Measurements from ENCODE around the gene CHMP1B.
"Not testable (repeated sequence)": the region's sequence is repeated elsewhere in the genome, so short reads cannot be mapped to it uniquely, and the experiment has no call there.

The CHMP1B gene

DNA sequence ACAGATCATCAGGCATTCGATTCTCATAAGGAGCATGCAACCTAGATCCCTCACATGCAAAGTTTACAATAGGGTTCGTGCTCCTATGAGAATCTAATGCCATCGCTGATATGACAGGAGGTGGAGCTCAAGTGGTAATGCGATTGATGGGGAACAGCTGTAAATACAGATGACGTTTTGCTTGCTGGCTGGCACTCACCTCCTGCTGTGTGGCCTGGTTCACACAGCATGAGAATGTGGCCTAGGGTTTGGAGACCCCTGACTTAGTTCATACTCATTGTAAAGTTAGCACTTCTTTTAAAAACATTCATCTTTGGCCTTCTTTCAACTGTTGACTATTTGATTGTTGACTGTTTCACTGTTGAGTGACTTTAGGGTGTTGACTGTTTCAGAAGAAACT, 8.7 kb upstream of the CHMP1B start:
- no peak for DNase-seq

DNA sequence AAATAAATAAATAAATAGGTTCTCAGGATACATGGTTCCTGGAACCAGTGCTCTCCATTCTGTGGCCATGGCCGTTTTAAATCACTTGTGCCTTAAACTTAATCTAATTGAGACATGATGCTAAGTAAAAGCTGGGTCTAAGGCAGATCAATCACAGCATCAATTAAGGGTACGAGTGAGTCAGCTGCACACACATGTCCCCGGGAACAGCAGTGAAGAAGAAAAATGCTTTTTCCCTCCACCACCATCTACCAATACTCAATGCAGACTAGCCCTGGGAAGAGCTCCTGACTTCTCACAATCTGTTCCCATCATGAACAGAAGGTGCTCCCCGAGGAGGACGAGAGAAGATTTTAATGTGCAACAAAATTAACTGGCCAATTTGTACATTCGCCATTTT, 6.8 kb upstream of the CHMP1B start:
- no peak for DNase-seq

DNA sequence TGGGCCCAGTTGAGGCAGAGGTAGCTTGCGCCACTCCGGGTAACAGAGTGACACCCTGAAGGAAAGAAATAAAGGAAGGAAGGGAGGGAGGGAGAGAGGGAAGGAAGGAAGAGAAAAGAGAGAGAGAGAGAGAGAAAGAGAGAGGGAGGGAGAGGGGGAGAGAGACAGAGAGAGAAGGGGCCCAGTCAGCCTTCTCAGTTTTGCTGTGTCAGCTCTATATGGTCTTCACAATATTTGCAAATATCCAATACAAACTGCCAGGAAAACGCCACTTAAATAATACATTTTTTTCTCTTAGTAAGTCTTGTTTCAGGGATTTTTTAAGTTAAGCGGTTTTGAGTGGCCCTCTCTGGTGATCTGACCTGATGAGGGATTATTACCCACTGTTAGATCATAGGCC, 5.6 kb upstream of the CHMP1B start:
- DNase-seq = no peak

DNA sequence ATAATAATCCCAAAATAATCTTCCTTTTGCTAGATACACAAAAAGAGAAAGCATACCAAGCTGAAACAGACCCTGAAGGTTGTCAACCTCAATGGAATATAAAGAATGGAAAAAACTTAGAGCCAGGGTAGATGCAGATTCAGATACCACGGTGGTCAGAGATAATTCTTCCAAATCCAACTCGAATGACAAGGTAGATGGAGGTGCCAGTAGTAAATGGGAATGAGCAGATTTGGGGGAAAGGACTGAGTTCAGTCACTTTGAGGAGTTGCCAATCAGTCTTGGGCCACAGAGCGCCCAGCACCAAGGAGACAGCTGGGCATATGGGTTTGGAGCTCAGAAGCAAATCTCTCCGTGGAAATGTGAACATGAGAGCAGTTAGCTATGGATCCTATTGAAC, 3.4 kb upstream of the CHMP1B start:
- DNase-seq = no peak

DNA sequence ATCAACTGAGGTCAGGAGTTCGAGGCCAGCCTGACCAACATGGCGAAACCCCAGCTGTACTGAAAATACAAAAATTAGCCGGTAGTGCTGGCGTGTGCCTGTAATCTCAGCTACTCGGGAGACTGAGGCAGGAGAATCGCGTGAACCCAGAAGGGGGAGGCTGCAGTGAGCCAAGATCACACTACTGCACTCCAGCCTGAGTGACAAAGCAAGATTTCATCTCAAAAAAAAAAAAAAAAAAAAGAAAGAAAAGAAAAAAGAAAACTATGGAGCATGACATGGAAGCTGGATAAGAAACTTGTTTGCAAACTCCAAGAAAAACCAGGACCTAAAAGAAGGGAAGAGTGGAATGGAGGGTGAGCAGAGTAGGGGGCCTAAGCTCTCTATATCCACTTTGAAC, 1.9 kb upstream of the CHMP1B start:
- DNase-seq = no peak

DNA sequence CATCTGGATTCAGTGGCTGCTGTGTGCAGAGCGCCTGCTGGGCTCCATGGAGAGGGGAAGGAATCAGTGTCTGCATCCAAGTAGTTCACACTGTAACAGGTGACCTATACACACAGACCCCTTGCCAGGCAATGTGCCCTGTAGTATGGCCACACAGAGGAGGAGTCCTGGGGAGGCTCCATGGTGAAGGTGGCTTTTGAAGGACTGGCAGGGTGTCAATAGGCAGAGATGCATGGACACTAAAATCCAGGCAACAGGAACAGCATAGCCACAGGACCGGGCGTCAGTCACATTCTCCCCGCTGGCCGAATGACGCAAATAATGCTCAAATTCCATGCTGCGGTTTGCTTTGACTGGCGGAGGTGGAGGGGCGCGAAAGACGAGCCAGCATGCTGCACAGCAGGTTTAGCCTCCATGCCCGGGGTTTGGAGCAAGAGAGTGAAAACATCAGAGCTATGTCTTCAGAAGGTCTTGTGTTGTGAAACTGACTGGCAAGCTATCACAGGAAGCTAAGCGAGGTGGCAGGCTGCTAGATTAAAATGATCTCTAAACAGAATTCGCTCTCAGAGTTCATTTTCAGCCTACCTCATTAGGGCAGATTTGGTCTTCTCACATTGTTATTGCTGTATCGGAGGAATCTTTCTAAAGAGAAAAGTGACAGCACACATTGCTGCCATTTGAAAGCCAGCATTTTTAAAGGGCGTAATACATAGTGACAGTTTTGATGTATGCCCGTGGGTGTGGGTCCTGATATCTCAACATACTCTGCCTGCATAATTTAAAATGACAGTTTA, 1.2 kb upstream of the CHMP1B start:
- peak; percentile 78 for DNase-seq

DNA sequence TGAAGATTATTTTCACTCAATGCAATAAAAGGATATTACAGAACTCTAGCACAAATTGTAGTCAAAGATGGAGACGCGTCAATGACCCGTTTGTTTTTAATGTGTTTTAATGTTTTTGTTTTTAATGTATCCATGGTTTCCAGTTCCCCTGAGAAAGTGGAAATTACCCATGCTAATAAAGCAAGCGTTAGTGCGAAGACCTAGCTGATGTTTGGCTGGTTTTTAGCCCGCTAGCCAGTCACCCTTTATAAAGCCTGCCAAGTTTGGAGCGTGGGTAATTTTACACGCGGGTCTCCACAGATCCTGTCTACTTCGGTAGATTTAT, 430 bp upstream of the CHMP1B start:
- DNase-seq = no peak

DNA sequence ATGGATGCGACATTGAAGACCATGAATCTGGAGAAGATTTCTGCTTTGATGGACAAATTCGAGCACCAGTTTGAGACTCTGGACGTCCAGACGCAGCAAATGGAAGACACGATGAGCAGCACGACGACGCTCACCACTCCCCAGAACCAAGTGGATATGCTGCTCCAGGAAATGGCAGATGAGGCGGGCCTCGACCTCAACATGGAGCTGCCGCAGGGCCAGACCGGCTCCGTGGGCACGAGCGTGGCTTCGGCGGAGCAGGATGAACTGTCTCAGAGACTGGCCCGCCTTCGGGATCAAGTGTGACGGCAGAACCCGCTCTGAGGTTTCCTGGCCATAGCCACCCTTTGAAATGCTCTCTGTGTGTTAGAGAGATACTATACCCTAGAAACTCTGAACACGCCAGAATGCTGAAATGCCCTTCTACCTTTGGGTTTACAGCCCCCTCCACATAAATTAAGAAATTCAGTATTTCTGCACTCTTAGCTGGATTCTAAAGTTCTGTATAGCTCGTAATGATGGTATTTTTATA, 659 bp downstream of the CHMP1B start:
- DNase-seq = peak; percentile 55

DNA sequence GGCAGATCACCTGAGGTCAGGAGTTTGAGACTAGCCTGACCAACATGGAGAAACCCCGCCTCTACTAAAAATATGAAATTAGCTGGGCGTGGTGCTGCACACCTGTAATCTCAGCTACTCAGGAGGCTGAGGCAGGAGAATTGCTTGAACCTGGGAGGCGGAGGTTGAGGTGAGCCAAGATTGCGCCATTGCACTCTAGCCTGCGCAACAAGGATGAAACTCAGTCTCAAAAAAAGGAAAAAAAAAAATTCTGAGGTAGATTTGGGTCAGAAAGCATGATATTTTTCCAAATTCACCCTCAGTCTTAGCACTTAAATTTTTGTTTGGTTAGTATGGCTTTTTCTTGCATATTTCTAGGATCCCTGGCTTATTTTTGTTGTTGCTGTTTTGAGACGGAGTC, 3.3 kb downstream of the CHMP1B start:
- not testable (repeated sequence) for DNase-seq

DNA sequence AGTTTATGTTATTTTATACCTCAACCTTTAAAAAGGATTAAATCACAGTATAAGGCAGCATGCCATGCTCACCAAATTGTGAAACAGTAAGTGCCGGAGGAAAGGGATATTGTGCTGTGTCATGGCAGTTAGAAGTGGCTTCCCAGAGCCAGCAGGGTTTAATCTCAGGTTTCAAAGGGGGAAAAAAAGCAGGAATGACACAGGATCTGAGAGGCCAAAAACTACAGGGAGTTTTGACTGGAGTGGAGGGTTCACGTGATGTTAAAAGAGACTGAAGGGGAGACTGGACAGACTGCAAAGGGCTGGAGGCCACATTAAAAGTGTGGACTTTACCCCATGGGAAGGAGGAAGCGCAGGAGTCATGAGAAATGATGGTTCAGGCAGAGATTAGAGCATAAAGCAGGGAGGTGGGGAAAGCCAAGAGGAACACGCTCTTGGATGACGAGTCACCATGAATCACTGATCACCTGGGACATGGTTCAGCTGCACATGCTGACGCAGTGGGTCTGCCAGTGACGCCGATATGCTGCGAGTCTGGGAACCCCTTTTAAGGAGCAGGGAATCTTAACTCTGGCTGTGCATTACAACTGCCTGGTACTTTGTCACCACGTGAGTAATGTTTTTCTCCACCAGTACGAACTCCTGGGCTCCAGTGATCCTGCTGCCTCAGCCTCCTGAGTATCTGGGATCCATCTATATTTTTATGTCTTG, 6.1 kb downstream of the CHMP1B start:
- peak; percentile 63 for DNase-seq

DNA sequence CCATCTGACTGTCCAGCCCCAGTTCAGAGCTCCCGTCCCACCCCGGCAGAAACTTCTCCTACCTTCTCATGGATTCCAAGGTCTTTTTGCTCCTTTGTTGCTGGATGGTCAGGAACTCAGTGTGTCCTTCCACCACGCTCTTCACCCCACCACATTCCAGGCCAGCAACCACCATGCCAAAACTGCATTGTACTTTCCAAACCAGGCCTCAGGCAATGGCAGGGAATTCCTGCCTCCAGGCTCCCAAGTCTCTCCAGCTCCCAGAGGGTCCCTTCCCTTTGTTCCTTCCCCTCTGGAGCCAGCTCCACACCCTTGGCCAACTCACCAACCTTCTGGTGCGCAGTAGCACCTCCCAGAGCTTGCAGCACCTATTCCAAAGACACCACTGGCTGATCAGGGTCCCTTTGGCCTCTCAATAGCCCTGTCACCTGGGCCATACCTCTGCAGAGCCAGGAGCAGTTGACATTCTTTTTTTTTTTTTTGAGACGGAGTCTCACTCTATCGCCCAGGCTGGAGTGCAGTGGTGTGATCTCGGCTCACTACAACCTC, 8.1 kb downstream of the CHMP1B start:
- DNase-seq = no peak

DNA sequence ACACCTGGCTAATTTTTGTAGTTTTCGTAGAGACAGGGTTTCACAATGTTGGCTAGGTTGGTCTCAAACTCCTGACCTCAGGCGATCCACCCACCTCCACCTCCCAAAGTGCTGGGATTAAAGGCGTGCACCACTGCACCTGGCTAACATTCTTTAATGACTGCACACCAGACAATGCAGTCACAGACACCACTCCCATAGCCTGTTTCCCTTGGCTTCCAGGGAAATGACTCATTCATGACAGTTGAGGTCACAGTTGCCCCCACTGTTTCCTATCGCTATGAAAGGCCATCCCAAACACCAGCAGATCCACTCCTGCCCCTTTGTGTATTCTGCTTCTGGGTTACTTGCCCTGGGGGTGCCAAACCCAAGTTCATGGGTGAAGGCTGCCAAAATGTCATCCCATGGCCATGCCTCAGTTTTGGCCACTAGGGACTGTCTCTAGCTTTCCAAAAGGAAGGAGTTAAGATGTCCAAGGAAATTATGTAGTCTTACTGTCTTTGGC, 8.7 kb downstream of the CHMP1B start:
- DNase-seq = no peak

DNA sequence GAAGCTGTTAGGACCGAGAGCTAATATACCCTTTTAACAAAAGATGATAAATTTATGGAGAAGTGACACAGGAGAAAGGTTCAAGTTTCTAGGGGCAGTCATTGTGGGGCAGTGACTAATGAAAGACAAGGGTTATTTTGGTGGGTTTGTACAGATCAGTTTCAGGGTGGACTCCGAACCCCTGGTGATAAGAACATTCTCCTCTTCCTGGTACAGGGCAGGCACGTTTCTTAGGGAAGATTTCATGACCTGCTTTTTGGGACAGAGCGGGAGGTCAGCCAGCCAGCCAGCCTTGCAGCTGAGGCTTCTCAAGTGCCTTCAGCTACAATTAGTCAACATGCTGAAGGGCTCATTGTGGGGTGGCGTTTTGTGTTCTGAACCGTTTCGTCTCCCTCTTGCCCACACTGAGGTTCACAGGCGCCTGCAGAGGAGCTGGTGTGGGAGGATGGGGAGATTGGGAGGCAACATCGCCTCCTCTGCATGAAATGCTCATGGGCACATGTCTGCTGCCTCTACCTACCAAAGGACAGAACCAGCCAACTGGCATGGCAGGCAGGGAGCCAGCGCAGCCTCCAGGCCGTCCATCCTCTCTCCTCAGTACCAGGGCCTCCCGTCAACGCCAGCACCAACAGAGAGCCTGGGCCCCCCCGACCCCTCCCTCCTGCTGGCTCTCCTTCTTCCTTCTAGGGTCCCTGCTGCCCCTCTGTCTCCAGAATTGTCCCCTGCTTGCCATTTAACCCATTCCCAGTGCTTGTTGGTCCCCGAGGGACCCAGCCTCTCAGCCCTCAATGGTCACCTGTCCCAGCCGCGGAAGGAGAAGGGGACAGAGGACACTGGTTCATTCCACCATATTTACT, 9.6 kb downstream of the CHMP1B start:
- no peak for DNase-seq

DNA sequence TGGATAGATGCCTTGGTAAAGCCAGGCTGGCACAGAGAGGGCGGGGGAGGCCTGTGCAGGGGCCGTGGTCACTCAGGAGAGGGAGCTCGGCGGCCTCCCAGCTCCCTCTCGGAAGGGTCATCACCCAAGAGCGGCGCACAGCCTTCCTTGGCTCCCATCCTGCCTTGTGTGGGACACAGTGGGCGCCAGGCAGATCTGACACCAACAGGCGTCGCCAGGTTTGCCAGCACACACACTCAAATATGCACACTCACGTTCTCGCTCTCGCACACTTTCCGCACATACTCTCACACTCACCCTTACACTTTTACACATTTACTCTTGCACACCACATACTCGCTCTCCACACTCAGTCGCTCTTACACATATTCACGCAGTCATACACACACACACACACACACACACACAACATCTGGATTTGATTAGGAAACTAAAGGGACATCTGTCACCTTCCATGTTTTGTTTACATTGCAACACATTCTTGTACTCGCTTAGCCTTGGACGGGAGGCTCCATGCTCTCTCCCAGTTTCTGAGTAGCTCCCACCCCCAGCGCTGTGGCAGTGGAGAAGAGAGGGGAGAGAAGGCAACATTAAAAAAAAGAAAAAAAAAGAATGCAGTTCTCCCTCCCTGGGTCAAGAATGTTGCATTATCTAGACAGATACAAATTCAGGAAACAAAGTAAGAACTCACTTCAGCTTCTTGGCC, 10.5 kb downstream of the CHMP1B start:
- no peak for DNase-seq

DNA sequence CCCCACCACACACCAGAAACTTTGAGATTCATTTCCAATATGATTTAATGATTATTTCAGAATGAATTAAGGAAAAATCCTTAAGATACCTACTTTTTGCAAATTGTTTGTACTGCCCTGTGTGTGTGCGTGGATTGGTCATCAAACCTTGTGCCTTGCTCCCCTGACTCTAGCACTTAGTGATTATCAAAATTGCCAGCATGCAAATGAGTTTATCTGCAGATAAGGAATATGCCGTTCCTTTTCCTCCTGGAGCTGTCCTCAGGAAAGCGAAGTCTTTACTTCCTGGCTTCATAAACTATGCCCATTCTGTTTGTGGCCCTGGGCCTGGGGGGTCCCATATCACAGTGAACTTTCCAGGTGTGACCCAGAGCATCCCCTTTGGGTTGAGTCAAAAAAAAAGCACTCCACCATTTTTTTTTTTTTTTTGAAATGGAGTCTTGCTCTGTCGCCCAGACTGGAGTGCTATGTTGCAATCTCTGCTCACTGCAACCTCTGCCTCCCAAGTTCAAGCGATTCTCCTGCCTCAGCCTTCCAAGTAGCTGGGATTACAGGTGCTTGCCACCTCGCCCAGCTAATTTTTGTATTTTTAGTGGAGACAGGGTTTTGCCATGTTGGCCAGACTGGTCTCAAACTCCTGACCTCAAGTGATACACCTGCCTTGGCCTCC, 11.4 kb downstream of the CHMP1B start:
- no peak for DNase-seq

DNA sequence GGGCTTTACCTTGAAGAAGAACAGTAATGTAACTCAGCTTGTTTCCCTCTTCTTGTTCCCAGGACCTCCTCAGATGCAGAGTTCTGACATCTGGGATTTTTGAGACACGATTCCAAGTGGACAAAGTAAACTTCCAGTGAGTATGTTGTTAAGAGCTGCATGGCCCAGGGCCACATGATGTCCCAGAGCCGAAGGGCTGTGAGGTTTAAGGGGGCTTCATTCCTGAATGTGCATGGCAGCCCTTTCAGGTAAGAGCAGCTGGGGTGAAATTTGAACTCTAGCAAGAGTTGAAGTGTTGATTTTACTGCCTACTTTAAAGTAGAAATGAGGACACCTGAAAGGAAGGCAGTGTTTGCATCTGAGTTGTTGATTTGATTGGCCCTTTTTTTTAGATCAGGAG, 13.3 kb downstream of the CHMP1B start:
- no peak for DNase-seq

DNA sequence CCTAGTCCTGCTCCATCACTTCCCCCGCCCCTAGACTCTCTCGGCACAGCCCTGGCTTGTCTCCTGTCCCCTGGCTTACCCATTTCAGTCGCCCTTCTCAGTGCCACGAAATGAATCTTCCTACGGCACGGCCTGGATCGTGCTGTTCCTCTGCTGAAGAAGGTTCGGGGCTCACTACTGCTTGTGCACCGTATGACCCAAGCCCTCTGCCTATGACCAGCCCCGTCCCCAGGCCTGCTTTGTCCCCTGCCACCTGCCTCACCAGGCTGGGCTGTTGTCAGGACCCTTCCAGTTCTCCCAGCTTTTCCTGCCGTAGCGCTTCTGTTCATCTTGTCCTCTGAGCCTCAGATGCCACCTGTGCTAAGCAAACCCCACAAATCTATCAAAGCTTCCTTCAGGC, 13.9 kb downstream of the CHMP1B start:
- no peak for DNase-seq

DNA sequence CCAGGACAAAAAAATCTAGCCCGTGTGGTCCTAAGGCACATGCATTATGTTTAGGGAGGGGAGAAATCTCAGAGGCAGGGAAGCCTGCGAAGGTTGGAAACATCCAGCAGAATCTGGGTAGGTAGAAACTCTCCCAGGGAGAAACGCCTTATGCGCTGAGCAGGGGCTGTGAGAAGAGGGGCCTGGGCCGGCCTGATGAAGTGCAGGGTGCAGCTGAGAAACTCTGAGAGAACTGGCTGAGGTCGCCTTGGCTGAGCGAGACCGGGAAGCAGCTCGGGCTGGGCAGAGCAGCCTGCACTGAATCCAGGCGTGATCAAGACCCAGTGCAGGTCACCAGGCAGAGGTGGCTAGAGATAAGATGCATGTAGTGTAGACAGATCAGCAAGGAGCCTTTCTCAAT, 15.1 kb downstream of the CHMP1B start:
- DNase-seq = no peak

DNA sequence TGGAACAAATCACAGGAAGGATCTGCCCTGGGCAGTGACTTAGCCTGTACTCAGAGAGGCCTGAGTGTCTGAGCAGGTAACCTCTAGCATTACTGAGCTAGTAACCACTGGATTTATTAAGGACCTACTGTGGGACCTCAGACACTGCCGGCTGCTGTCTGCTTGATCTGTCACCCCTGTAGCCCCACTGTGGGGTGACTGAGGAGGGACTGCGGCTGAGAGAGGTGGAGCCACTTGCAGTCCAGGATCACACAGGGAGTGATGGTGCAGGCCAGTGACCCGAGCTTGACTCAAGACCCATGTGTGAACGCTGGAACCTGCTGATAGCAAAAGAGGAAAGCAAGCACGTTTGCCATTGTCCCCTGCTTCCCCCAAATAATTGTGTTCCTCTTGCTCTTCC, 15.6 kb downstream of the CHMP1B start:
- no peak for DNase-seq

DNA sequence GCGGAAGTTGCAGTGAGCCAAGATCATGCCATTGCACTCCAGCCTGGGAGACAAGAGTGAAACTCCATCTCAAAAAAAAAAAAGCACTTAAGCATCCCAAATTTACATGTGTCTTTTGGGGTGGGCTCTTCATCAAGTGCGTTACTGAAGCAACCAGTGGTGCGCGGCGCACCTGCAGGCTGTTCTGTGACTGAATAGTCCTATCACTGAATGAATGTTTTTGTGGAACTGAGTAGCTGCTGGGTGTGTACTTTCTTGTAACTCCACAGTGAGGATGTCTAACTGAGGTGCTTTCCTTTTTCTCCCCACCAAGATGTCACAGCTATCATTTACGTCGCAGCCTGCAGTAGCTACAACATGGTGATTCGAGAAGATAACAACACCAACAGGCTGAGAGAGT, 17.0 kb downstream of the CHMP1B start:
- DNase-seq = no peak

DNA sequence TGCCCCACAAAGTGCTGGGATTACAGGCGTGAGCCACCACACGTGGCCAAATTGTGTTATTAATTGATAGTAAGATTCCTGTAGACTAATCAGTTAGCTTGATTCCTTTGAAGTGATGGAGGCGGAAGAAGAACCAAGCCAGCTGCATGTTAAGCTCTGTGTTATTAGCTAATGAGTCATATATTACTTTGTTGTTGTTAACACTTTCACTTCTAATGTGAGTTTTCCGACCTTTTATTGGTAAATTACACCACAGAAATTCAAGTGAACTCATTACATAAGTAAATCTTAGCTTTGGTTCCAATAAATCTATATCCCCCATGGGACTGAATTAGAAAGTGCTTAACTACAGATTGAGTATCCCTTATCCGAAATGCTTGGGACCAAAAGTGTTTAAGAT, 20.3 kb downstream of the CHMP1B start:
- DNase-seq = no peak

Data from CD4-positive, alpha-beta T cell treated with Interferon gamma for 1 hour (primary cell).